IPS-NIHi7 (cell line): ENCODE results near the gene LRCOL1.

ENCODE experiments used
- DNase-seq: peaks from one replicate; pipeline ENCODE4 v3.0.0; 2012; ENCODE audit warnings: mixed read lengths; ENCODE audit errors: extremely low spot score

Gene LRCOL1

GRCh38 chr12:132619071-132619385 lies 8.6 kb upstream of the LRCOL1 start:
- no peak for DNase-seq

- peak; percentile 48 for DNase-seq
These were observed 8.3 kb upstream of the LRCOL1 start, which contains the start of gene P2RX2 for GRCh38 chr12:132618683-132619043. P2RX2 (plus strand) TSS chr12:132618776; CDS start chr12:132618817, 41 bp downstream.

- DNase-seq = peak; percentile 67
These were observed 7.7 kb upstream of the LRCOL1 start for GRCh38 chr12:132617822-132618682.

GRCh38 chr12:132617135-132617701 lies 6.8 kb upstream of the LRCOL1 start:
- DNase-seq = no peak

GRCh38 chr12:132615579-132616038 lies 5.2 kb upstream of the LRCOL1 start:
- DNase-seq = no peak

GRCh38 chr12:132614861-132615578 lies 4.6 kb upstream of the LRCOL1 start:
- peak; percentile 88 for DNase-seq

GRCh38 chr12:132614029-132614428 lies 3.6 kb upstream of the LRCOL1 start:
- no peak for DNase-seq

GRCh38 chr12:132611620-132612019 lies 1.2 kb upstream of the LRCOL1 start:
- no peak for DNase-seq

- DNase-seq = no peak
These were observed 652 bp upstream of the LRCOL1 start for GRCh38 chr12:132610866-132611602.

GRCh38 chr12:132608231-132609171 lies 1.9 kb downstream of the LRCOL1 start:
- DNase-seq = no peak

- DNase-seq = no peak
These were observed 3.5 kb downstream of the LRCOL1 start for GRCh38 chr12:132606927-132607326.

- no peak for DNase-seq
These were observed 3.9 kb downstream of the LRCOL1 start for GRCh38 chr12:132606466-132606865.

- DNase-seq = no peak
These were observed 4.5 kb downstream of the LRCOL1 start for GRCh38 chr12:132605892-132606291.

- DNase-seq = no peak
These were observed 5.5 kb downstream of the LRCOL1 start for GRCh38 chr12:132604668-132605441.

GRCh38 chr12:132604151-132604618 lies 6.2 kb downstream of the LRCOL1 start:
- no peak for DNase-seq

GRCh38 chr12:132603240-132604150 lies 6.9 kb downstream of the LRCOL1 start:
- DNase-seq = no peak

- DNase-seq = peak; percentile 60
These were observed 7.7 kb downstream of the LRCOL1 start for GRCh38 chr12:132602572-132603239.

- DNase-seq = no peak
These were observed 9.1 kb downstream of the LRCOL1 start for GRCh38 chr12:132601171-132601883.
